Measurements from ENCODE around the gene C9orf40.

GRCh38 chr9:74985041-74985440, 32.3 kb upstream of the C9orf40 start:
- TF ChIP-seq CTCF (IDR thresholded peaks at IDR 0.05) (no peak), ZFX (IDR thresholded peaks at IDR 0.05; ENCODE audit: borderline replicate concordance) (no peak)

Measured in 22Rv1 (cell line).